Astrocyte (in vitro differentiated cells and primary cell): ENCODE measurements around the gene PTCH2.

Experiments
- EZH2 ChIP-seq: IDR thresholded peaks from 2 replicates; pipeline ENCODE4 v1.6.1; 2012; ENCODE audit warnings: mild to moderate bottlenecking, low read length, inconsistent platforms; ENCODE audit not compliant: insufficient read depth
- TF ChIP-seq, protein P1 (sequence below): IDR thresholded peaks from 2 replicates; pipeline ENCODE4 v1.5.1; 2011; ENCODE audit warnings: low read depth, mild to moderate bottlenecking, inconsistent platforms, low read length, moderate library complexity; ENCODE audit not compliant: insufficient read depth

DNA sequence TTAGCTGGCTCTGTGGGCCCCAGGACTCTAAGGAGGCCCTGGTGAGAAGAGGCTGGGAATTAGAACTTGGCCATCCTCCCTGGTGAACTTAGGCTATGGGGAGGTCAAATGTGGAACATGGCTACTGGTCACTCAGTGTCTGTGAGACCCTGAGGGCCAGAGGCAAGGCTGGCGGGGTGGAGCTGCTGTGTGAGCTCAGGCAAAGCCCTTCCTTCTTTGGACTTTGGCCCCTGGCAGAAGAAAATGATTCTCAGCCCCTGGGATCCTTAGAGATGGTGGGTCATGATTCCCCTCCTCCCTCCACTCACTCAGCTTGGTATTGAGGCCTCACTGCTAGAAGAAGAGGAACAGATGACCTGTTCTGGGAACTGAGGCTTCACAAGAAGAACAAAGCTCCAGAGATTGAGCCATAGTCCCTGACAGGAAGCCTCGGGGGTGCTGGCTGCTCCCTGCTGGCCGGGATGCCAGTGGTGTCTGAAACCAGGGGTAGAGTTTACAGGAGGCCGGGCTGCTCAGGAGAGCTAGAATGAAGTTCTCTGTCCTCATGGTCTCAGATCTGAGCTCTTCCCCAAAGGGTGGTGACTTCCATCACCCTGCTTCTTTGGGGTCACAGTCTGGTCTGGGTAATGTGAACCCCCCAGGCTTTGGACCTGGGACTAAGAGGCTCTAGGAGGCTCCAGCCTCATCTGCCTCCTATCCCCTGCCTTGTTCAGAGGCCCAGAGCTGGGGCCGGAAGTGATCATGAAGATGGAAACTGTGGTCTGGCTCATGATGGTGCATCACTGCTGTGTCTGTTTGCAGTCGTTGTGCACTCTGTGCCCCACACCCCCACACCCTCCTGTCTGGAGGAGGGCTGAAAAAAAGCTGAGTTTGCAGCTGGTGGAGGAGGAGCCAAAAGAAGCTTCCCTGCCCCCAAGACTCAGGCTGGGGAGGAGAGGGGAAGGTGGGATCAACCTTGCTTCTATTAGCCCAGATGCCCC lies 33.8 kb downstream of the PTCH2 start:
- TF ChIP-seq, protein P1, sequence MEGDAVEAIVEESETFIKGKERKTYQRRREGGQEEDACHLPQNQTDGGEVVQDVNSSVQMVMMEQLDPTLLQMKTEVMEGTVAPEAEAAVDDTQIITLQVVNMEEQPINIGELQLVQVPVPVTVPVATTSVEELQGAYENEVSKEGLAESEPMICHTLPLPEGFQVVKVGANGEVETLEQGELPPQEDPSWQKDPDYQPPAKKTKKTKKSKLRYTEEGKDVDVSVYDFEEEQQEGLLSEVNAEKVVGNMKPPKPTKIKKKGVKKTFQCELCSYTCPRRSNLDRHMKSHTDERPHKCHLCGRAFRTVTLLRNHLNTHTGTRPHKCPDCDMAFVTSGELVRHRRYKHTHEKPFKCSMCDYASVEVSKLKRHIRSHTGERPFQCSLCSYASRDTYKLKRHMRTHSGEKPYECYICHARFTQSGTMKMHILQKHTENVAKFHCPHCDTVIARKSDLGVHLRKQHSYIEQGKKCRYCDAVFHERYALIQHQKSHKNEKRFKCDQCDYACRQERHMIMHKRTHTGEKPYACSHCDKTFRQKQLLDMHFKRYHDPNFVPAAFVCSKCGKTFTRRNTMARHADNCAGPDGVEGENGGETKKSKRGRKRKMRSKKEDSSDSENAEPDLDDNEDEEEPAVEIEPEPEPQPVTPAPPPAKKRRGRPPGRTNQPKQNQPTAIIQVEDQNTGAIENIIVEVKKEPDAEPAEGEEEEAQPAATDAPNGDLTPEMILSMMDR, result no peak
- TF ChIP-seq EZH2, result no peak
